Measurements from ENCODE around the gene TUBB2A.

- TF ChIP-seq NBN (IDR thresholded peaks at IDR 0.05) (peak; percentile 60), POLR2A (IDR thresholded peaks at IDR 0.05; ENCODE audit: low read depth, low read length) (peak; percentile 90), BCL11A (IDR thresholded peaks at IDR 0.05; ENCODE audit: low read depth, low read length) (no peak), EGR1 (IDR thresholded peaks at IDR 0.05; ENCODE audit: borderline replicate concordance in 1 of 2, low read depth in 2 of 2, low read length in 2 of 2) (peak in 1 of 2 experiments; percentile 70; a peak in 1 of 3 replicates), SMAD1 (IDR thresholded peaks at IDR 0.05; ENCODE audit: low read depth, partially characterized antibody) (no peak)
Measured at GRCh38 chr6:3118353-3119039, 38.8 kb downstream of the TUBB2A start, which contains the start of gene BPHL.

All from GM12878 (cell line).